Spleen (tissue), 13 donors: Measurements from ENCODE around the gene DIMT1. TPM values are rescaled to one million over a fixed set of nuclear protein-coding genes. Genes with fewer than 3 reads are reported as not detected.

Source experiments
- DNase-seq: peaks from one replicate; pipeline ENCODE4 v3.0.0-alpha.2; 2020
- H3K27ac ChIP-seq, 8 donors: fragments of 200-600 bp; sonication (generic) in 7 of 8; 1 replicate in 4 of 8; 2 replicates in 4 of 8; pipeline versions ENCODE4 v1.5.0 to v1.8.0; 2016 to 2021; ENCODE audit warnings: inconsistent platforms in 4 of 8, mild to moderate bottlenecking in 4 of 8, moderate library complexity in 1 of 8
- H3K27me3 ChIP-seq, 7 donors: fragments of 200-600 bp; sonication (generic) in 6 of 7; replicated peaks in 1 of 7; 1 replicate in 4 of 7; 2 replicates in 3 of 7; pipeline versions ENCODE4 v1.5.0 to v1.8.0; 2016 to 2021; ENCODE audit warnings: inconsistent platforms in 3 of 7, mild to moderate bottlenecking in 1 of 7
- H3K36me3 ChIP-seq, 6 donors: fragments of 200-600 bp; sonication (generic) in 5 of 6; 1 replicate in 4 of 6; 2 replicates in 2 of 6; pipeline versions ENCODE4 v1.5.0 to v1.8.0; 2016 to 2021; ENCODE audit warnings: inconsistent platforms in 2 of 6
- H3K4me1 ChIP-seq, 6 donors: fragments of 200-600 bp; sonication (generic) in 5 of 6; 1 replicate in 3 of 6; 2 replicates in 3 of 6; pipeline versions ENCODE4 v1.5.0 to v1.8.0; 2016 to 2021; ENCODE audit warnings: inconsistent platforms in 3 of 6
- H3K4me3 ChIP-seq, 8 donors: fragments of 200-600 bp; sonication (generic) in 7 of 8; 1 replicate in 4 of 8; 2 replicates in 4 of 8; pipeline versions ENCODE4 v1.5.0 to v1.8.0; 2016 to 2021; ENCODE audit warnings: inconsistent platforms in 4 of 8, mild to moderate bottlenecking in 4 of 8, moderate library complexity in 2 of 8
- H3K9me3 ChIP-seq, 8 donors: fragments of 200-600 bp; sonication (generic) in 7 of 8; 1 replicate in 4 of 8; 2 replicates in 4 of 8; pipeline versions ENCODE4 v1.5.0 to v1.8.0; 2016 to 2021; ENCODE audit warnings: inconsistent platforms in 4 of 8
- POLR2A ChIP-seq, 3 donors: fragments of 450-650 bp; IDR thresholded peaks; one replicate each; pipeline ENCODE4 v1.5.1; 2017; ENCODE audit warnings: antibody characterized with exemption in 3 of 3, mild to moderate bottlenecking in 1 of 3
- POLR2AphosphoS5 ChIP-seq, 3 donors: sonication (generic); formaldehyde crosslinking; IDR thresholded peaks; one replicate each; pipeline ENCODE4 v1.5.1; 2017; ENCODE audit warnings: antibody characterized with exemption in 3 of 3
- WGBS, 5 donors: extraction: QIAGEN DNeasy Blood & Tissue Kit in 3 of 5; methylation state at CpG; one replicate each; pipeline versions ENCODE4 v1.1.5 to v1.1.7; 2013 to 2018; 5-methylcytosine and 5-hydroxymethylcytosine counted together
- intact Hi-C: fragments of 100-400 bp; cut with DNase I; formaldehyde crosslinking; loops from one replicate; pipeline ENCODE4 v1.15.0; 2023; ENCODE audit warnings: low total_unique reads
- long read RNA-seq, 2 donors: transcript quantifications; one replicate each; lab custom pipeline, GENCODE V29; 2026
- polyA plus RNA-seq, 3 donors: library from polyadenylated mRNA; stranded (reverse); fragments of 200-250 nt; gene quantifications; one replicate each; pipeline ENCODE4 v1.2.1, GENCODE V29; 2013
- total RNA-seq, 7 donors: library from RNA; depleted of rRNA in 3 of 7; stranded (reverse); fragments of >200 nt in 3 of 7; fragmentation: NEBNext Ultra II Directional in 4 of 7; extraction: Animal tissue kit (Norgen Biotek cat#: 25700) in 4 of 7; gene quantifications; one replicate each; pipeline versions ENCODE4 v1.1.0 to v1.2.1, GENCODE V29; 2016 to 2021
- TF ChIP-seq, protein P1 (sequence below), 11 experiments: fragments of 200-600 bp in 7 of 11; fragments of 450-650 bp in 4 of 11; sonication (generic) in 4 of 11; IDR thresholded peaks in 8 of 11; conservative IDR thresholded peaks in 3 of 11; 1 replicate in 7 of 11; 2 replicates in 4 of 11; pipeline versions ENCODE4 v1.4.0 to v1.8.0; 2016 to 2021; ENCODE audit warnings: antibody characterized with exemption in 11 of 11, inconsistent platforms in 4 of 11, mild to moderate bottlenecking in 1 of 11
- donor health status: healthy with polysubstance abuse.
- donor health status: DM: no; HTN: no; CAD: no; lungs with moderate emphysema.
- donor health status: DM: no; HTN: no; CAD: no.
- donor health status: Bipolar disorder and iron deficiency.
- donor health status: healthy.
- donor health status: DM: no; HTN: no; CAD: no.
- donor health status: DM: yes; HTN: yes; CAD: no.

DIMT1 gene
- total RNA-seq (10 to 100 TPM; 24.0 to 30.0 (median 25.8) TPM), polyA plus RNA-seq (10 to 100 TPM; 11.0 to 16.7 (median 16.0) TPM)
- long read RNA-seq, donor 1, transcript DIMT1-201 (12 exons, 2,859 nt): major isoform, 16 of 20 reads
- long read RNA-seq, donor 1, partial matches to known transcripts: 0 of 20 reads
- long read RNA-seq, donor 1, other reads (novel, unspliced or antisense): 0 of 20 reads
- long read RNA-seq, donor 2, transcript DIMT1-201 (12 exons, 2,859 nt): major isoform, 17 of 17 reads
- long read RNA-seq, donor 2, partial matches to known transcripts: 0 of 17 reads
- long read RNA-seq, donor 2, other reads (novel, unspliced or antisense): 0 of 17 reads

GRCh38 chr5:62403411-62404250 lies at the start of gene DIMT1:
DIMT1 (minus strand) TSS chr5:62403905; CDS start chr5:62403772, 133 bp downstream.
- DNase-seq: peak; percentile 98

GRCh38 chr5:62450259-62450658 lies 46.6 kb upstream of the DIMT1 start:
- TF ChIP-seq POLR2AphosphoS5 (IDR thresholded peaks at IDR 0.05) (no peak), POLR2A (IDR thresholded peaks at IDR 0.05) (no peak)
- TF ChIP-seq, protein P1, sequence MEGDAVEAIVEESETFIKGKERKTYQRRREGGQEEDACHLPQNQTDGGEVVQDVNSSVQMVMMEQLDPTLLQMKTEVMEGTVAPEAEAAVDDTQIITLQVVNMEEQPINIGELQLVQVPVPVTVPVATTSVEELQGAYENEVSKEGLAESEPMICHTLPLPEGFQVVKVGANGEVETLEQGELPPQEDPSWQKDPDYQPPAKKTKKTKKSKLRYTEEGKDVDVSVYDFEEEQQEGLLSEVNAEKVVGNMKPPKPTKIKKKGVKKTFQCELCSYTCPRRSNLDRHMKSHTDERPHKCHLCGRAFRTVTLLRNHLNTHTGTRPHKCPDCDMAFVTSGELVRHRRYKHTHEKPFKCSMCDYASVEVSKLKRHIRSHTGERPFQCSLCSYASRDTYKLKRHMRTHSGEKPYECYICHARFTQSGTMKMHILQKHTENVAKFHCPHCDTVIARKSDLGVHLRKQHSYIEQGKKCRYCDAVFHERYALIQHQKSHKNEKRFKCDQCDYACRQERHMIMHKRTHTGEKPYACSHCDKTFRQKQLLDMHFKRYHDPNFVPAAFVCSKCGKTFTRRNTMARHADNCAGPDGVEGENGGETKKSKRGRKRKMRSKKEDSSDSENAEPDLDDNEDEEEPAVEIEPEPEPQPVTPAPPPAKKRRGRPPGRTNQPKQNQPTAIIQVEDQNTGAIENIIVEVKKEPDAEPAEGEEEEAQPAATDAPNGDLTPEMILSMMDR (IDR thresholded peaks at IDR 0.05 in 8 of 11, conservative IDR thresholded peaks at IDR 0.05 in 3 of 11): no peak
- H3K27ac ChIP-seq: no peak overlapping the region
- 88 to 95% (median 90%) methylated on average over 2 of the region's 2 CpGs for WGBS, 5 donors
- H3K27me3 ChIP-seq: no peaks in the 10 kb centered on the region
- no peaks in the 10 kb centered on the region for H3K9me3 ChIP-seq
- DNase-seq: no peak
- peaks cover 0 to 89% (median 20%) of the 10 kb centered on the region in 6 donors for H3K36me3 ChIP-seq
- no peak overlapping the region for H3K4me3 ChIP-seq
- intact Hi-C loops: no loop called here
- H3K4me1 ChIP-seq: no peaks in the 10 kb centered on the region

More at GRCh38 chr5:62403411-62404250, at the start of gene DIMT1:
- TF ChIP-seq POLR2A (IDR thresholded peaks at IDR 0.05) (peak in 1 of 3 donors; percentile 51), POLR2AphosphoS5 (IDR thresholded peaks at IDR 0.05) (peak; percentile 95 to 98 (median 96))
- TF ChIP-seq, protein P1 (IDR thresholded peaks at IDR 0.05 in 8 of 11, conservative IDR thresholded peaks at IDR 0.05 in 3 of 11): peak in 3 of 11 experiments; percentile 8 to 30 (median 25)
- peaks cover 0 to 5% (median 0%) of the 10 kb centered on the region in 8 donors for H3K9me3 ChIP-seq
- H3K4me1 ChIP-seq: peaks cover 8 to 32% (median 25%) of the 10 kb centered on the region in 6 donors
- H3K4me3 ChIP-seq: peak within 1 kb of the TSS; percentile 76 to 98 (median 90)
- H3K36me3 ChIP-seq: peaks cover 0 to 33% (median 22%) of the 10 kb centered on the region in 6 donors
- peak within 1 kb of the TSS; percentile 90 to 99 (median 97) for H3K27ac ChIP-seq
- intact Hi-C loops: loop anchor here (10.0 kb wide), 1 partner anchor 99 kb away; the partner anchor contains the start of gene KIF2A
- WGBS, 5 donors: 0% methylated on average over 47 to 66 of the region's 66 CpGs
- no peaks in the 10 kb centered on the region for H3K27me3 ChIP-seq

GRCh38 chr5:62448528-62448927 lies 44.8 kb upstream of the DIMT1 start:
- Histone ChIP-seq H3K9me3 (no peaks in the 10 kb centered on the region), H3K4me3 (no peak overlapping the region), H3K27me3 (no peaks in the 10 kb centered on the region), H3K4me1 (no peaks in the 10 kb centered on the region), H3K36me3 (peaks cover 0 to 74% (median 20%) of the 10 kb centered on the region in 6 donors), H3K27ac (no peak overlapping the region)
- TF ChIP-seq POLR2A (IDR thresholded peaks at IDR 0.05): no peak
- no peak for TF ChIP-seq POLR2AphosphoS5 (IDR thresholded peaks at IDR 0.05)
- TF ChIP-seq, protein P1 (IDR thresholded peaks at IDR 0.05 in 8 of 11, conservative IDR thresholded peaks at IDR 0.05 in 3 of 11): no peak
- DNase-seq: no peak
- WGBS, 5 donors: 87 to 99% (median 96%) methylated on average over 5 of the region's 5 CpGs
- intact Hi-C loops: no loop called here
